Activated T-helper 1 cell treated with anti-CD3 and anti-CD28 coated beads, Interleukin-12 subunit alpha, Interleukin-12 subunit beta, Interleukin-2, Interleukin-4 antibody, amounts not matched to agents 30 ng/mL and 10 ng/mL and 1 ng/mL, durations not matched to agents 14 hours and 24 hours and 36 hours (primary cell): ENCODE data around the gene GYPE. TPM values are rescaled to one million over a fixed set of nuclear protein-coding genes. Genes with fewer than 3 reads are reported as not detected.
"Not testable (repeated sequence)": the region's sequence is repeated elsewhere in the genome, so short reads cannot be mapped to it uniquely, and the experiment has no call there.

ENCODE experiments used
- DNase-seq: peaks from one replicate; pipeline ENCODE4 v3.0.0; 2021; ENCODE audit warnings: low spot score
- H3K27ac Mint-ChIP-seq: one replicate; pipeline ENCODE4 v1.8.0; 2021; ENCODE audit warnings: mild to moderate bottlenecking, mixed read lengths
- H3K27me3 Mint-ChIP-seq: one replicate; pipeline ENCODE4 v1.8.0; 2022; ENCODE audit warnings: mild to moderate bottlenecking, moderate library complexity, mixed read lengths; ENCODE audit not compliant: insufficient read depth
- H3K36me3 Mint-ChIP-seq: one replicate; pipeline ENCODE4 v1.8.0; 2021; ENCODE audit warnings: low read depth, mixed read lengths
- H3K4me1 Mint-ChIP-seq: one replicate; pipeline ENCODE4 v1.8.0; 2021; ENCODE audit warnings: low read depth, mixed read lengths
- H3K4me3 Mint-ChIP-seq: one replicate; pipeline ENCODE4 v1.8.0; 2021; ENCODE audit warnings: mild to moderate bottlenecking, moderate library complexity, mixed read lengths
- H3K9me3 Mint-ChIP-seq: one replicate; pipeline ENCODE4 v1.8.0; 2021; ENCODE audit warnings: mixed read lengths
- intact Hi-C: fragments of 100-400 bp; cut with micrococcal nuclease; formaldehyde crosslinking; loops from one replicate; pipeline ENCODE4 v1.15.1; 2024
- total RNA-seq: library from RNA; stranded (reverse); gene quantifications from 2 replicates; pipeline ENCODE4 v1.2.3, GENCODE V29; 2022

Gene GYPE
- total RNA-seq, 1 donor from 2014 or later, result 0.16 TPM

- H3K9me3 Mint-ChIP-seq, H3K27me3 Mint-ChIP-seq, H3K36me3 Mint-ChIP-seq, H3K4me3 Mint-ChIP-seq, intact Hi-C loops, H3K4me1 Mint-ChIP-seq, DNase-seq, H3K27ac Mint-ChIP-seq: not testable (repeated sequence)
These were observed 47.7 kb downstream of the GYPE start for GRCh38 chr4:143857391-143858336.

GRCh38 chr4:143856017-143856557 lies 49.3 kb downstream of the GYPE start:
- H3K27ac Mint-ChIP-seq, H3K4me3 Mint-ChIP-seq, H3K9me3 Mint-ChIP-seq, DNase-seq, H3K36me3 Mint-ChIP-seq, H3K4me1 Mint-ChIP-seq, H3K27me3 Mint-ChIP-seq, intact Hi-C loops: not testable (repeated sequence)

GRCh38 chr4:143854645-143855044 lies 50.7 kb downstream of the GYPE start:
- H3K4me1 Mint-ChIP-seq, H3K27ac Mint-ChIP-seq, DNase-seq, intact Hi-C loops, H3K4me3 Mint-ChIP-seq, H3K9me3 Mint-ChIP-seq, H3K27me3 Mint-ChIP-seq, H3K36me3 Mint-ChIP-seq: not testable (repeated sequence)

GRCh38 chr4:143849296-143849695 lies 56.1 kb downstream of the GYPE start:
- H3K36me3 Mint-ChIP-seq, H3K4me1 Mint-ChIP-seq, H3K9me3 Mint-ChIP-seq, H3K27me3 Mint-ChIP-seq, DNase-seq, H3K4me3 Mint-ChIP-seq, intact Hi-C loops, H3K27ac Mint-ChIP-seq: not testable (repeated sequence)

- H3K36me3 Mint-ChIP-seq, H3K27ac Mint-ChIP-seq, H3K27me3 Mint-ChIP-seq, H3K9me3 Mint-ChIP-seq, H3K4me3 Mint-ChIP-seq, intact Hi-C loops, H3K4me1 Mint-ChIP-seq, DNase-seq: not testable (repeated sequence)
These were observed 61.9 kb downstream of the GYPE start for GRCh38 chr4:143843506-143843832.

GRCh38 chr4:143842624-143843505 lies 62.5 kb downstream of the GYPE start:
- H3K27me3 Mint-ChIP-seq, intact Hi-C loops, H3K9me3 Mint-ChIP-seq, H3K36me3 Mint-ChIP-seq, H3K27ac Mint-ChIP-seq, H3K4me1 Mint-ChIP-seq, H3K4me3 Mint-ChIP-seq, DNase-seq: not testable (repeated sequence)

GRCh38 chr4:143839413-143839812 lies 65.9 kb downstream of the GYPE start:
- H3K27me3 Mint-ChIP-seq, H3K27ac Mint-ChIP-seq, H3K4me3 Mint-ChIP-seq, H3K36me3 Mint-ChIP-seq, H3K4me1 Mint-ChIP-seq, intact Hi-C loops, H3K9me3 Mint-ChIP-seq, DNase-seq: not testable (repeated sequence)

- H3K27me3 Mint-ChIP-seq, DNase-seq, H3K4me3 Mint-ChIP-seq, intact Hi-C loops, H3K27ac Mint-ChIP-seq, H3K36me3 Mint-ChIP-seq, H3K4me1 Mint-ChIP-seq: not testable (repeated sequence)
- peaks cover 14% of the 10 kb centered on the region for H3K9me3 Mint-ChIP-seq
These were observed 71.2 kb downstream of the GYPE start for GRCh38 chr4:143834196-143834595.

- H3K27ac Mint-ChIP-seq, DNase-seq, H3K4me3 Mint-ChIP-seq, H3K4me1 Mint-ChIP-seq, H3K36me3 Mint-ChIP-seq, H3K27me3 Mint-ChIP-seq, intact Hi-C loops: not testable (repeated sequence)
- peaks cover 14% of the 10 kb centered on the region for H3K9me3 Mint-ChIP-seq
These were observed 71.7 kb downstream of the GYPE start for GRCh38 chr4:143833676-143834075.

- H3K4me3 Mint-ChIP-seq, DNase-seq, intact Hi-C loops, H3K27ac Mint-ChIP-seq, H3K36me3 Mint-ChIP-seq, H3K4me1 Mint-ChIP-seq, H3K27me3 Mint-ChIP-seq: not testable (repeated sequence)
- peaks cover 14% of the 10 kb centered on the region for H3K9me3 Mint-ChIP-seq
These were observed 74.8 kb downstream of the GYPE start for GRCh38 chr4:143830576-143830975.

- H3K27me3 Mint-ChIP-seq, DNase-seq, intact Hi-C loops, H3K4me1 Mint-ChIP-seq, H3K36me3 Mint-ChIP-seq, H3K27ac Mint-ChIP-seq, H3K4me3 Mint-ChIP-seq: not testable (repeated sequence)
- peaks cover 14% of the 10 kb centered on the region for H3K9me3 Mint-ChIP-seq
These were observed 76.1 kb downstream of the GYPE start for GRCh38 chr4:143829239-143829620.
